Esophagus squamous epithelium (tissue), 4 donors: ENCODE data around the gene CCDC134.

Source experiments
- CTCF ChIP-seq, 6 experiments: fragments of 450-650 bp in 4 of 6; fragments of 200-600 bp in 2 of 6; sonication (generic) in 2 of 6; IDR thresholded peaks; one replicate each; pipeline ENCODE4 v1.5.1; 2016 to 2019; ENCODE audit warnings: antibody characterized with exemption in 6 of 6, mild to moderate bottlenecking in 4 of 6, moderate library complexity in 4 of 6
- POLR2A ChIP-seq, 4 donors: fragments of 450-650 bp; IDR thresholded peaks; one replicate each; pipeline ENCODE4 v1.6.1; 2017; ENCODE audit warnings: antibody characterized with exemption in 4 of 4, mild to moderate bottlenecking in 4 of 4, moderate library complexity in 3 of 4

DNA sequence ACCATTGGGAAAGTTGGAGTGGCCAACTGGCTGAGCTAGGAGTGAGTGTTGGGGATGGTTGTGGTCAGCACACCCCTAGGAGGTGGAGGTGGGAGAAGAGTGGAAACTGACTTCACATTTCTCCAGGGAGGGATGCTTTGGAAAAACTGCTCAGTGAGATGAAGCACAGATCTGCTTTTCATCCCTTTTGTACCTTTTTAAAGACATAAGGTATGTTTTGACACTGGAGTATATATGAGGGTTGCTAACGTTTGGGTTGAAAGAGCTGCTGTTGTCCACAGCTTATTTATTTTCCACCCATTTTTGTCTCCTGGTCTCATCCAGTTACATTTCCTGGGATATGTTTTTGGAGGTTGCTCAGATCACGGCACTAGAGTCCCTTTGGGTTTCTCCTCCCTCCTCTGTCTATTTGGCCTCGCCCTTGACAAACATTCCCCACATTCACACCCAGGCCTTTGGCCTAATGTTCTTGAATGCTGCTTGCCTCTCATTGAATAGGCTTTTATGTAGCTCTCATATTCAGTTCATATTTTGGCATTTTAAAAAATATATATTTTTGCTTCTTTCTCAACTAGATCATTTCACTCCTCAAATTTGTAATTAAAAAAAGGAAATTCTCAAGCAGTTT lies 40.7 kb downstream of the CCDC134 start:
- TF ChIP-seq POLR2A (IDR thresholded peaks at IDR 0.05), result no peak
- no peak for TF ChIP-seq CTCF (IDR thresholded peaks at IDR 0.05)
